NCI-H1417 (cell line): ENCODE measurements around the gene ECEL1.

Experiments used
- DNase-seq, 3 experiments: peaks; one replicate each; lab custom pipeline; 2025; lab: John Stamatoyannopoulos, UW

The ECEL1 gene

DNA sequence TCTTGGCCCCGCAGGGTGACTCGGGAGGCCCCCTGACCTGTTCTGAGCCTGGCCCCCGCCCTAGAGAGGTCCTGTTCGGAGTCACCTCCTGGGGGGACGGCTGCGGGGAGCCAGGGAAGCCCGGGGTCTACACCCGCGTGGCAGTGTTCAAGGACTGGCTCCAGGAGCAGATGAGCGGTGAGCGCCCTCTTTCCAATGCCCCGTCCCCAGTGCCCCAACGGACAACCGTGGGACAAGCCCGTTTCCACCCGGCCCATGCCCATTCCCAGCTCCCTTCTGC lies 35.7 kb upstream of the ECEL1 start:
- no peak for DNase-seq

GRCh38 chr2:232522623-232523401 lies 35.2 kb upstream of the ECEL1 start:
- DNase-seq: no peak

DNA sequence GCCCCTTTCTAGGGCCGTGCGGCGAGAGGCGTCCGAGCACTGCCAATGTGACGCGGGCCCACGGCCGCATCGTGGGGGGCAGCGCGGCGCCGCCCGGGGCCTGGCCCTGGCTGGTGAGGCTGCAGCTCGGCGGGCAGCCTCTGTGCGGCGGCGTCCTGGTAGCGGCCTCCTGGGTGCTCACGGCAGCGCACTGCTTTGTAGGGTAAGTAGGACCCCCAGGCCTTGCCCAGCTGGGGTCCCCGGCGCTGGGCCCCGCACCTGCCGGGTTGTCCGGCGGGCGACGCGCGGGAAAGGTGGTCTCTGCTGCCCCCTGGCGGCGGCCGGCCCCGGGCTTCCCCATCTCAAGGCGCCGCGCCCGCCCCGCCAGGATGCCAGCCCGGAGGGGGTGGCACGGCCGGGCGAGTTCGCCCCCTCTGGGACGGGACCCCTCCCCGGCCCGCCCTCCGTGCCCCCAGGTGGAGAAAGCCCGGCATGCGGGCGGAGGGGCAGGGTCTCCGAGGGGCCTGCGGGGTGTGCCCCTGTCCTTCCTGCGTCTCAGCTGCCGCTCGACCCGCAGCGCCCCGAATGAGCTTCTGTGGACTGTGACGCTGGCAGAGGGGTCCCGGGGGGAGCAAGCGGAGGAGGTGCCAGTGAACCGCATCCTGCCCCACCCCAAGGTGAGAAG lies 34.5 kb upstream of the ECEL1 start:
- peak in 2 of 3 experiments; percentile 43 to 61 for DNase-seq

DNA sequence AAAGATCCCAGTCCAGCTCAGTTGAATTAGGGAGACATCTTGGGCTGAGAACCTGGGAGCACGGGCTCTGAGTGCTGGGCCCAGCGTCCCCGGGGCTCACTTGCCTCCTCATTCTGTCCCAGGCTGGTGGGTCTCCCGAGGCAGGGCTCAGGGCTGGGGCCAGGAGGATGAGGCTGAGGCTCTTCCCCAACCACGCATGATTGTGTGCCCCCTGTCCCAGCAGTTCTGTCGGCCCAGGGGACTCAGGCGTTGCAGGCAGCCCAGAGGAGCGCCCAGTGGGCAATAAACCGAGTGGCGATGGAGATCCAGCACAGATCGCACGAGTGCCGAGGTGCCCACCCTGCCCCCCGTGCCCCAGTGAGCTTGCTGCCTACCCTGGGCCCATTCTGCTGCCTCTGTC lies 33.5 kb upstream of the ECEL1 start:
- DNase-seq: no peak

DNA sequence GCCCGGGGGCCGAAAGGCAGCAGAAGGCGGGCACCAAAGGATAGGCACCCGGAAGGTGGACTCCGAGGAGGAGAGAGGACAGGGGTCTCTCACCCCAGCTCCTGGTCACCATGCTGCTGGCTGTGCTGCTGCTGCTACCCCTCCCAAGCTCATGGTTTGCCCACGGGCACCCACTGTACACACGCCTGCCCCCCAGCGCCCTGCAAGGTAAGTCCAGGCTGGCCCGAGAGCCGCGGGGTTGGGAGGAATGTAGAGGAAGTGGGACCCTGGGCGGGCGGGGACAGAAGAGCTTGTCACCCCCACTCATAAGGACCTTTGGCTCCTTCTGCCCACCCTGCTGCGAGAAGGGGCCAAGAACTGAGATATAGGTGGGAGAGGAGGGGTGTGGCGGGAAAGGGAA lies 32.9 kb upstream of the ECEL1 start:
- no peak for DNase-seq

- DNase-seq: peak in 2 of 3 experiments; percentile 28 to 47
These were observed 32.2 kb upstream of the ECEL1 start, which contains the start of gene PRSS56 for GRCh38 chr2:232519581-232520438. TSS of gene PRSS56 (plus strand) at chr2:232520388. CDS start at chr2:232520599, 211 bp downstream.

DNA sequence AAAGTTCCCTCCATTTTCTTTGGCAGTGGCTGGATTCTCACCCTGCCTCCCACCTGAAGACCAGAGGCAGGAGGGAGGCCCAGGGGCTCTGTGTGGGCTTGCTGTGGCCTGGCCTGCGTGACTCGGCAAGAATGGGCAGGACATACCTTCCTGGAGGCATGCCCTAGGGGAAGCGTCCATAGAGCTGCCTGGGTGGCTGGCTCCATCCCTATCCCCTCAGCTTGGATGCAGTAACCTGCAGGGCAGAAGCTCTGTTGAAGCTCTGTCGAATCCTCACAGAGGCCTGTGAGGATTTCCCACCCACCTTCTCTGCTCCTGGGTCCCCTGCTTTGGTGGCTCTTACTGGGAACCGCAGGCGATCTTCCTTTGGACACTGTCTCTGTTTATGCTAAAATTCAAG lies 31.2 kb upstream of the ECEL1 start:
- DNase-seq: no peak

DNA sequence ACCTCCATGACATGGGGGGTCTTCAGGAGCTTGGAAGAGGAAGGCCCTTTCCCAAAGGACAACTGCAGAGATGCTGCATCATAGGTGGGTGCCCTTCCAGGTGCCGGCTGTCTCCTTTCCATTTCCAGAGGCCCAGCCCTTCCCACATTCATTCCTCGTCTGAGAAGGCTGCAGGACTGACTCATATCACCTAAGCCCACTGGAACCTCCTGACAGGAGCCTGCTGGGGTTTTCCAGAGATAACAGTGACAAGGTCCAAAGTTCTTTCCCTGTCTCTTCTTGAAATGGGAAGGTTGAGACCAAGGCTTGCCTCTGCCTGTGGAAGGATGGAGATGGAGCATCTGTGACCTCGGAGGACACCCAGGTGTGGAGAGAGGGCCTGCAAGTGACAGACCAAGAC lies 28.9 kb upstream of the ECEL1 start:
- DNase-seq: no peak

GRCh38 chr2:232515639-232516038 lies 28.0 kb upstream of the ECEL1 start:
- no peak for DNase-seq

DNA sequence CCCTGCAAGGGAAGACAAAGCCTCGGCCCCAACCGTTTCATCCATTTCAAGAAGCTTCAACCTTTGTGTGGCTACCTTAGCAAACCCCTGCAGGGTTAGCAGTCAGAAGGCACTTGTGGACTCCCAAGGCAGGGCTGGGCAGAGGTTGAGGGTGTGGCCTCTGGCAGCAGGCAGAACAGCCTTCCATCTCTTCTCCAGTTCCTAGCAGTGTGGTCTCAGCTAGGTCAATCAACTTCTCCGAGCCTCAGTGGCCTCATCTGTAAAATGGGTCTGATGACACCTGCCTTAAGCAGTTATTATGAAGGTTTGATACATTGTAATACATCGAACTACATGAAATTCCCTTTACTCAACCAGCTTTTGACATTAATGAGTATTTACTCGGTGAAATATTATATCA lies 25.7 kb upstream of the ECEL1 start:
- DNase-seq: peak in 1 of 3 experiments; percentile 58

DNA sequence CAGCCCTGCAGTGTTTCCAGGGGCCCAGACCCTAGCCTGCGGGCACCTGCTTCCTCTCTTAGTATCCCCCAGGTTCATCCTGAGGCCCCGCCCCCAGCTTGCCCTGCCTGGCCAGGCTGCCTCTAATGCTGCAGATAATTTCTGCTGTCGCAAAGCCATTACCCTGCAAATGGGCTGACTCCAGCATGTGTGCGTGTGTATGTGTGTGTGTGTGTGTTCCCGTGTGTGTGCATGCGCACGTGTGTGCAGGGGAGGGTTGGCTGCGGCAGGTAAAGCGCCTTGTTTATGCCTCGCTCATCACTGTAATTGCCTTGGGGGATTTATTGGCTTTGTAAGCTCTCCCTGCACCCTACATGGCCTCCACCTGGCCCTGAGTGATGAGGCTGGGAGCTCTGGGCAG lies 25.0 kb upstream of the ECEL1 start:
- peak in 2 of 3 experiments; percentile 73 to 92 for DNase-seq

GRCh38 chr2:232511336-232511890 lies 23.8 kb upstream of the ECEL1 start:
- DNase-seq: peak in 2 of 3 experiments; percentile 79 to 93

- DNase-seq: no peak
These were observed 20.6 kb upstream of the ECEL1 start for GRCh38 chr2:232508251-232508650.

DNA sequence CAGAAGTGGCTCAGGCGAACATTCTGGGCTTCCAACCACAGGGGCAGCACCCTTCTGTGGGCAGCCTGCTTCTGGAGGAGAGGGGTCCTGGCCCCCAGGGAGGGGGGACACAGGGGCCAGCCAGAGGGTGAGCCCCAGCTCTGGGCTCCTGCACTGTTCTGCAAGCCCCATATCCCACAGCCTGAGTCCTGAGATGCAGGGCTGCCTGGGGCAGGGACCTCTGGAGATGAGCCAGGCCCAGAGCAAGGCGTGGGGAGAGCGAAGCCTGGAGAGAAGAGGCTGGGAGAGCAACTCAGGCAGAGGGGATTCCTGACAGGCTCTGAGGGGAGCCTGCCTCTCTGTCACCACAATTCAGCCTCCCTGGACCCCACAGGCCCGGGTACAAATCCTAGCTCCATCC lies 19.1 kb upstream of the ECEL1 start:
- DNase-seq: no peak

DNA sequence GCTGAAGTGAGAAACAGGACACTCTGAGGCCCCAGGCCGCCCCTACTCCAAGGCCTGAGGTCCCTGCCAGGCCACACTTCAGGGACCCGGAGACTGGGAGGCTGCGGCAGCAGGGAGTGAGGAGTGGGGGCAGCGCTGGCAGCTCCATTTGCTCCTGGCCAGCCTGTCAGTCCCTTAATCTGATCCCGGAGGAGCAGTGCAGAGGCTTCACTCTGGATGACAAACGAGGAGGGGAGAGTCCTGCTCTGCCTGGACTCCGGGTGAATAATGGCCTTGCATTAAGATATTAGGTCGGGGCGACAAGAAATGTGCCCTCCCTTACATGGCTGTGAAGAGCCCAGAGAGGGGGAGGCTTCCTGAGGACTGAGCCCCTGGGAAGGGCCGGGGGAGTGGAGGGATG lies 18.2 kb upstream of the ECEL1 start:
- DNase-seq: peak in 1 of 3 experiments; percentile 12

- peak in 2 of 3 experiments; percentile 62 to 89 for DNase-seq
These were observed 16.8 kb upstream of the ECEL1 start for GRCh38 chr2:232504438-232504837.

- DNase-seq: peak in 1 of 3 experiments; percentile 48
These were observed 16.2 kb upstream of the ECEL1 start for GRCh38 chr2:232503809-232504323.

DNA sequence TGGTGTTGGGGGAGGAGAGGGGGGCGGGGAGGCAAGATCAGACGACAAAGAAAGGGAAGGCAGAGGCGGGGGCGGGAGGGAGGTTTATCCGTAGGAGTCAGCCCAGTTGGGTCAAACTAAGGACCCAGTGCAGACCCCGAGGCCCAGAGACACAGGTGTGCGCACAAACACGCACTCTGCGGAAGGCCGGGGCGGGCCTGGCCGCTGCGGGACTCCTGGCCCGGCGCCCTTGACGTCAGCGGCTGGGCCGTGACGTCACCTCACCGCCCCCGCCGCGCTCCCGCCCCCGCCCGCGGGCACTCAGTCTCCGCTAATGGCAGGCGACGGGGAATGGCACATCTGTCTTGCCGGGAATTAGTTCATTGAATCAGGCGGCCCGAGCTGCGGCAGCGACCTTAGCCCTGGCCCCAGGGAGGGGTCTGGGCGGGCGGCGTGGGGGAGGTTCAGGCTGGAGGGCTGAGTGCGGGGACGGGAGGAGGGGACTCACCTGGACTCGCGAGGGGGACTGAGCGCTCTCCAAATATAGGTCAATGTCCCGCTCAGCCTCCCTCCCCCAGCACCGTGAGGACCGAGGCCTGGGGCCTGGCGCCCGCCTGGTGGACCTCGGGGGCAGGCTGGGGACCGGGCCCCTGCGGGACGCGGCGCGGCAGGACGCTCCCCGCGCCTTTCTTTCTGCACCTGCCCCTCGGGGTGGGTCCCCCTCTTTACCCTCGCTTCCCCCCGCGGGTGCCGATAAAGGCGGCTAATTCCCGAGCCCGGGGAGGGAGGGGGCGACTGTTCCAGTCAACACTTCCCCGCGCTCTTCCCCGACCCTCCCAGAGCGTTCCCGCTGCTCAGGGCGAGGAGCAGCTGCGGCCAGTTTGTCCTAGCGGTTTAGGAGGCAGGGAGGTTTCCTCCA lies 15.5 kb upstream of the ECEL1 start:
- DNase-seq: peak in 2 of 3 experiments; percentile 67 to 82

DNA sequence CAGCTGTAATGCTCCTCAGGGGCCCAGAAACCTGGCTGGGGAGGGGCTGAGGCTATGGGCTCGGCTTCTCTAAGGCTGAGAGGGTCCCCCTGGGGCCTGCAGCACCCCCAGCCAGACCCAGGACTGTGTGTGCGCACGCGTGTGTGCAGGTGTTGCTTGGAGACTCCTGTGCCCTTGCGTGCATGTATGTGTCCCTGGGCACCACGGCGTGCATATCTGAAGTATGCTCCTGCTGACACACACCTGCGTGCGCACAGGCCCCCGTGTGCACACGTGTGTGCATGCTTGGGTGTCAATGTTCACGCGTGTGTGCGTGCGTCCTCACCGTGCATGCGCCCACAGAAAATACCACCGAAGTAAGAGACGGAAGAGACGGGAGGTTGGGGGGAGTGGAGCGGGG lies 14.9 kb upstream of the ECEL1 start:
- DNase-seq: peak in 2 of 3 experiments; percentile 58 to 76

GRCh38 chr2:232501794-232502390 lies 14.3 kb upstream of the ECEL1 start:
- DNase-seq: no peak
